Fibroblast of peridontal ligament (primary cell): ENCODE measurements around the gene H1-8.
"Not testable (repeated sequence)": the region's sequence is repeated elsewhere in the genome, so short reads cannot be mapped to it uniquely, and the experiment has no call there.

Source experiments
- DNase-seq: peaks from one replicate; pipeline ENCODE4 v3.0.0-alpha.2; 2010; ENCODE audit errors: extremely low read depth

The H1-8 gene

DNA sequence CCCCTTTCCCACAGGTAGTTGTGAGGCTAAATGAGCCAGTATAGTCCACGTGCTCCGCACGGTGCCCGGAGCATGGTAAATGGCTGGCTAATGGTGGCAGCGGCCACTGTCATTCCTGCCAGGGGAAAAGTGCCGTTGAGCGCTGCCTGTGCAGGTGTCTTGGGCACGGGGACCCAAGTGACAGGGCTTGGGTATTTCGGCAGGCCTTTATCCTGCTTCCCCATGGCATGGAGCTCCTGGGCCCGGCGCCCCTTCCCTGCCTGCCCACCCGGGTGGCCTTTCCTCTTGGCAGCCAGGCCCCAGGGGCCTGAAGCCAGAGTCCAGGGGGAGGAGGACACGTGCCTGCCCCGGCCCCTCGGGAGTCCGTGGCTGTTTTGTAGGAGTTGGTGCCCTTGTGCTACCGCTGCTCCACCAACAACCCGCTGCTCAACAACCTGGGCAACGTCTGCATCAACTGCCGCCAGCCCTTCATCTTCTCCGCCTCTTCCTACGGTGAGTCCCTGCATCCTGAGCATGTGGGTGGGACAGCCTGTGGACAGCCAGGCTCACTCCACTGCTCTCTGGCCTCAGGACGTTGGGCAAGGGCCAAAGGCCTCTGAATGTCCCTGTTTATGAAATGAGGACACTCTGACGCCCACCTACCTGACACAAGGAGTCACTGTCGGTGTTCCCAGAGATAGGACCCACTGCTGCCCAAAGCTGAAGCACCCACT, 27.7 kb upstream of the H1-8 start:
- DNase-seq = not testable (repeated sequence)

- not testable (repeated sequence) for DNase-seq
Measured at GRCh38 chr3:129515821-129516432, 27.0 kb upstream of the H1-8 start.

DNA sequence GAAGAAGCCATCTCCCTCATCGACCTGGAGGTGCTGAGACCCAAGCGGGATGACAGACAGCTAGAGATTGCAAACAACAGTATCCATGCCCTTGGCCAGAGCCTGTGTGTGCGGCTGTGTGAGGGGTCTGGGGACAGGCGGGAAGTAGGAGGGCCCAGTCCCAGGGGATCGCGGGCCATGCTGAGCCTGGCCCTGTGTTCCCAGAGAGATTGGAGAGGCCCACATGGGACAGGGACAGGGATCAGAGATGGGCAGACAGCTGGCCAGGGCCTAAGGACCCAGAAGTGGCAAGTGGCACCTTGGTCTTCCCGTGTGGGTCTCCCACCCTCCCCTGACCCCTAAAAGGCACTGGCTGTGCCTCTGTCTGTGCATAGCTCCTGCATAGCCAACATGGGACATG, 25.5 kb upstream of the H1-8 start:
- DNase-seq = no peak

- no peak for DNase-seq
Measured at GRCh38 chr3:129518038-129518561, 24.9 kb upstream of the H1-8 start.

- no peak for DNase-seq
Measured at GRCh38 chr3:129518581-129518980, 24.4 kb upstream of the H1-8 start.

- DNase-seq = no peak
Measured at GRCh38 chr3:129519449-129519848, 23.5 kb upstream of the H1-8 start.

DNA sequence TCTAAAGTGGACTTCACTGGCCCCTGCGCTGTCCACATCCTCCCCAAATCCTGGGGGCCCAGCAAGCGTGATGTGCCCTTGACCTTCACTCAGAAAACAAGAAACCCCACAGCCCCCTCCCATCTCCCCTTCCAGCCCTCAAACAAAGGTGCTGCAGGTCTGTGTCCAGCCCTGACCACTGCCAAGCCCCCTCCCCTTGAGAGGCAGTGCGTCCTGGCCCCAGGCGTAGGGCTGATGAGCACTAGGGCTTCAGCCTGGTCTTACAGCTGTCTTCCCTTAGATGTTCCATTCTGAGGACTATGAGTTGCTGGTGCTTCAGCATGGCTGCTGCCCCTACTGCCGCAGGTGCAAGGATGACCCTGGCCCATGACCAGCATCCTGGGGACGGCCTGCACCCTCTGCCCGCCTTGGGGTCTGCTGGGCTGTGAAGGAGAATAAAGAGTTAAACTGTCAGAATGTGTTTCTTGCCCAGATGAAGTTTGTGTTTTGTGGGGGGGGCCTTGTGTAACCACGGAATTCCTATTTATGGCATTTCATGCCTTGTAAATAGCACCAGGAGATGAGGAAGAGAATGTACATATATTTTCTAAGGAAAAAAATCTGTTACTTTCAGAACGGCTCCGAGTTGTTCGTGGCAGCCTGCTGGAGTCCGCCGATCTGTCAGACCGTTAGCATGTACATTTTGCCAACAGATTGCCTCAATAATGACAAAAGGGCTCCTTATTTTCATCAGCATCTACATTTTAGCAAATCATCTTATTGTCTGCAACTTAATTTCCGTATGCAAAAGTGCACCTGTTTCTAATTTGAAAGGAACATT, 22.9 kb upstream of the H1-8 start:
- no peak for DNase-seq

DNA sequence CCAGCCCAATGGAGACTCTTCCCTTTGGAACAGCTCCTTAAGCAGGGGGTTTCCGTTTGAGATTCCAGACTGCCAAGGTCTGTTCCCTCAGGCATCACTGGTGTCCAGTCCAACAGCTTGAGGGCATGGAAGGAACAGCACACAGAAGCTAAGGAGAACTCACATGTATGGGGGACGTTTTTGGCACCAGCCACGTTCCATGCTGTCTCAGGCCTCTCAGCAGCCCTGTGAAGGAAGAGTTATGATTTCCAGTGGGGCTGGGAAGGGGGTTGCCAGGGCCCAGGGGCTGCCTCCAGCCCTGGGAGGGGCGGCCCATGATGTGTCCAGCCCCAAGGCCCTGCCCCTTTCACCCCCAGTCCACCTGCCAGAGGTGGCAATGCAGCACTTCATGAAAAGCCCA, 22.0 kb upstream of the H1-8 start:
- no peak for DNase-seq

GRCh38 chr3:129521611-129522010, 21.4 kb upstream of the H1-8 start:
- DNase-seq = no peak

DNA sequence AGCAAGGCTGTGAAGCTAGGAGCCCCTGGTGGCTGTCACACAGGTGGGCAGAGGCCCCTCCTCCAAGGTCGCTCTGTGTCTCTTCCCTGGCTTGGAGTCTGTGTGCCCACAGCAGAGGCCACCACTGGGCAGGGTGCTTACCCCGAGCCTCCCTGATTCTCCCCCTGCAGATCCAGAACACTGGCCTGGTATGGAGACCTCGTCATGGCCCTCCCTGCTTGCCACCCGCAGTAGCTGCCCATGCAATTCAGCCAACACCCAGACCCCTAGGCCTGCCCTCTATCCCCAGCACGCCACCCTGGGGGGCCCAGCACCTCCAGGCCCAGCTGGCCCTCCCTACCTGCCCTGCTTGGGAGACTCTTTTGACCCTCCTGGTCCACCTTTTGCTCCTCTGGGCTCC, 20.0 kb upstream of the H1-8 start:
- no peak for DNase-seq

GRCh38 chr3:129524081-129524480, 18.9 kb upstream of the H1-8 start:
- no peak for DNase-seq

DNA sequence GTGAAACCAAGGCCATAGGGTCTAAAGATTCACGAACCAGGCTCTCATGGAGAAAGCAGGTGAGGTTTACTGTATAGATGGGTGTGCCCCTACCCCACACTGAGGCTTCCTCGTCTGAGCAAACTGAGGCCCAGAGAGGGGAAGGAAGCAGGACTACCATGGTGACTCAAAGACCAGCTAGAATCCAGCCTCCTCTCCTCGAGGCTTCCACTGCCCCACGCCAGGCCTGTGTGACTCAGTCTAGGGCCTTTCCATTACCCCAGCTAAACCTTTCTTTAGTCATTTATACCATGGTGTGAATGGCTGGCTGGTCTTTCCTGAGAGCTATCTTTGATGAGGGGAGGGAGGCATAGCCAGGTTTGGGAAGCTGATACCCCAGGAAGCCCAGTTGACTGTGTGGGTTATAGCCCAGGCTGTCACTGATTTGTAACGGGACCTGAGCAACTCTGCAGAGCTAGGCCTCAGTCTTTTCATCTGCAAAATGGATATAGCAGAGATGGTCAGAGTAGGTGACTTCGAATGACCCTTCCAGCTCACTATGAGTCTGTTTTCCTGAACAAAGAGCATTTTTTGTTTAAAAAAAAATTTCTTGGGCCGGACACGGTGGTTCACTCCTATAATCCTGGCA, 17.5 kb upstream of the H1-8 start:
- peak; percentile 59 for DNase-seq

GRCh38 chr3:129526121-129526900, 16.7 kb upstream of the H1-8 start:
- no peak for DNase-seq

- DNase-seq = no peak
Measured at GRCh38 chr3:129527262-129527661, 15.7 kb upstream of the H1-8 start.

DNA sequence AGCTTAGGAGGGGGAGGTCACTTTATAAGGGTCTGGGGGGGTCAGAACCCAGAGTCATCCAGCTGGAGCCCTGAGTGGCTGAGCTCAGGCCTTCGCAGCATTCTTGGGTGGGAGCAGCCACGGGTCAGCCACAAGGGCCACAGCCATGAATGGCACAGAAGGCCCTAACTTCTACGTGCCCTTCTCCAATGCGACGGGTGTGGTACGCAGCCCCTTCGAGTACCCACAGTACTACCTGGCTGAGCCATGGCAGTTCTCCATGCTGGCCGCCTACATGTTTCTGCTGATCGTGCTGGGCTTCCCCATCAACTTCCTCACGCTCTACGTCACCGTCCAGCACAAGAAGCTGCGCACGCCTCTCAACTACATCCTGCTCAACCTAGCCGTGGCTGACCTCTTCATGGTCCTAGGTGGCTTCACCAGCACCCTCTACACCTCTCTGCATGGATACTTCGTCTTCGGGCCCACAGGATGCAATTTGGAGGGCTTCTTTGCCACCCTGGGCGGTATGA, 14.3 kb upstream of the H1-8 start, which contains the start of gene RHO:
RHO (plus strand) TSS at position 51 of the 512 bp plus-strand sequence; CDS start at position 146, 95 bp downstream.
- DNase-seq = no peak

GRCh38 chr3:129529436-129530210, 13.4 kb upstream of the H1-8 start:
- DNase-seq = no peak

- peak; percentile 76 for DNase-seq
Measured at GRCh38 chr3:129530251-129530791, 12.7 kb upstream of the H1-8 start.

GRCh38 chr3:129530821-129531220, 12.2 kb upstream of the H1-8 start:
- DNase-seq = no peak

DNA sequence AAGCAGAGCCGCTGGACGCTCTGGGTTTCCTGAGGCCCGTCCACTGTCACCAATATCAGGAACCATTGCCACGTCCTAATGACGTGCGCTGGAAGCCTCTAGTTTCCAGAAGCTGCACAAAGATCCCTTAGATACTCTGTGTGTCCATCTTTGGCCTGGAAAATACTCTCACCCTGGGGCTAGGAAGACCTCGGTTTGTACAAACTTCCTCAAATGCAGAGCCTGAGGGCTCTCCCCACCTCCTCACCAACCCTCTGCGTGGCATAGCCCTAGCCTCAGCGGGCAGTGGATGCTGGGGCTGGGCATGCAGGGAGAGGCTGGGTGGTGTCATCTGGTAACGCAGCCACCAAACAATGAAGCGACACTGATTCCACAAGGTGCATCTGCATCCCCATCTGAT, 11.3 kb upstream of the H1-8 start:
- no peak for DNase-seq

- no peak for DNase-seq
Measured at GRCh38 chr3:129532261-129532660, 10.7 kb upstream of the H1-8 start.
